H1 (cell line): ENCODE measurements around the gene TAS2R50. TPM values are rescaled to one million over a fixed set of nuclear protein-coding genes. Genes with fewer than 3 reads are reported as not detected.

ENCODE experiments used
- CTCF ChIA-PET: fragments of 300-600 bp; sonication (Branson Sonifier 250); formaldehyde crosslinking; loops from one replicate; lab custom pipeline; 2021; ENCODE audit not compliant: partially characterized antibody; lab: Charles Lee
- POLR2A ChIA-PET: fragments of 300-600 bp; sonication (Branson Sonifier 250); formaldehyde crosslinking; loops from one replicate; lab custom pipeline; 2021; ENCODE audit warnings: inconsistent platforms; ENCODE audit not compliant: partially characterized antibody; lab: Charles Lee
- DNase-seq, 2 experiments: peaks; one replicate each; pipeline versions ENCODE4 v3.0.0 to v3.0.0-alpha.2; 2010 to 2022; ENCODE audit warnings: low spot score in 2 of 2, low read depth in 1 of 2, mixed read lengths in 1 of 2
- FAIRE-seq: peaks from 2 replicates; lab custom pipeline; 2011; peaks lifted over from hg19 to GRCh38; lab: Jason Lieb, UNC
- H2AFZ ChIP-seq: 2 replicates; pipeline ENCODE4 v1.8.1; 2012; ENCODE audit warnings: low read length, inconsistent platforms
- H2AK5ac ChIP-seq: 2 replicates; pipeline ENCODE4 v1.6.1; 2013; ENCODE audit warnings: low read depth, low read length
- H2BK120ac ChIP-seq: replicated peaks from 2 replicates; pipeline ENCODE3; 2013; ENCODE audit warnings: low read depth, low read length, inconsistent platforms
- H2BK12ac ChIP-seq: 2 replicates; pipeline ENCODE4 v1.6.1; 2013; ENCODE audit warnings: low read depth, low read length
- H2BK15ac ChIP-seq: 2 replicates; pipeline ENCODE4 v1.6.1; 2013; ENCODE audit warnings: low read length
- H2BK20ac ChIP-seq: 2 replicates; pipeline ENCODE4 v1.6.1; 2013; ENCODE audit warnings: low read length
- H2BK5ac ChIP-seq: 2 replicates; pipeline ENCODE4 v1.6.1; 2013; ENCODE audit warnings: low read depth, low read length
- H3K14ac ChIP-seq: 2 replicates; pipeline ENCODE4 v1.6.1; 2013; ENCODE audit warnings: inconsistent platforms; ENCODE audit not compliant: insufficient read length
- H3K18ac ChIP-seq: 2 replicates; pipeline ENCODE4 v1.6.1; 2013; ENCODE audit warnings: low read length; ENCODE audit errors: extremely low read depth
- H3K23ac ChIP-seq: 2 replicates; pipeline ENCODE4 v1.6.1; 2013; ENCODE audit warnings: inconsistent platforms; ENCODE audit not compliant: insufficient read length
- H3K23me2 ChIP-seq: 2 replicates; pipeline ENCODE4 v1.6.1; 2013; ENCODE audit warnings: low read depth, low read length
- H3K27ac ChIP-seq: 2 replicates; pipeline ENCODE4 v1.6.1; 2011; ENCODE audit warnings: low read depth, low read length, inconsistent platforms
- H3K27me3 ChIP-seq, 4 experiments: replicated peaks in 1 of 4; 1 replicate in 1 of 4; 2 replicates in 3 of 4; pipeline versions ENCODE4 v1.6.1 to v1.8.1; 2011 to 2013; ENCODE audit warnings: low read length in 3 of 4, mild to moderate bottlenecking in 3 of 4, inconsistent platforms in 2 of 4, mixed read lengths in 2 of 4, moderate library complexity in 1 of 4; ENCODE audit not compliant: control insufficient read depth in 3 of 4, insufficient read depth in 3 of 4; ENCODE audit errors: extremely low read depth in 1 of 4
- H3K36me3 ChIP-seq, 4 experiments: 2 replicates each; pipeline versions ENCODE4 v1.6.1 to v1.8.1; 2011 to 2013; ENCODE audit warnings: mild to moderate bottlenecking in 4 of 4, low read length in 3 of 4, moderate library complexity in 2 of 4, control low read depth in 1 of 4, inconsistent platforms in 1 of 4; ENCODE audit not compliant: insufficient read depth in 4 of 4, control insufficient read depth in 2 of 4
- H3K4ac ChIP-seq: replicated peaks from 2 replicates; pipeline ENCODE3; 2013; ENCODE audit warnings: low read length, low read depth, mixed read lengths, inconsistent platforms; ENCODE audit not compliant: insufficient read length
- H3K4me1 ChIP-seq, 4 experiments: replicated peaks in 1 of 4; 1 replicate in 1 of 4; 2 replicates in 3 of 4; pipeline versions ENCODE4 v1.6.1 to v1.8.1; 2011 to 2013; ENCODE audit warnings: low read length in 3 of 4, inconsistent platforms in 2 of 4, mixed read lengths in 1 of 4; ENCODE audit not compliant: insufficient read depth in 4 of 4, control insufficient read depth in 3 of 4
- H3K4me2 ChIP-seq, 2 experiments: 2 replicates each; pipeline versions ENCODE4 v1.6.1 to v1.8.1; 2011 to 2013; ENCODE audit warnings: low read depth in 2 of 2, low read length in 2 of 2, control low read depth in 1 of 2, inconsistent platforms in 1 of 2, mild to moderate bottlenecking in 1 of 2; ENCODE audit not compliant: insufficient read depth in 1 of 2
- H3K4me3 ChIP-seq, 4 experiments: fragments of 200-600, 300-600 bp in 1 of 4; sonication (generic), shearing (Covaris generic), sonication (Bioruptor Twin) in 1 of 4; 2 replicates each; pipeline versions ENCODE4 v1.5.1 to v1.8.1; 2011 to 2016; ENCODE audit warnings: low read length in 4 of 4, low read depth in 3 of 4, control low read depth in 2 of 4, inconsistent platforms in 2 of 4, mild to moderate bottlenecking in 2 of 4, mixed read lengths in 1 of 4, moderate library complexity in 1 of 4; ENCODE audit not compliant: insufficient read depth in 2 of 4; ENCODE audit errors: extremely low read depth in 1 of 4
- H3K56ac ChIP-seq: replicated peaks from 2 replicates; pipeline ENCODE3; 2013; ENCODE audit warnings: low read depth, mild to moderate bottlenecking, mixed read lengths, low read length, inconsistent platforms; ENCODE audit not compliant: insufficient read length
- H3K79me1 ChIP-seq: 2 replicates; pipeline ENCODE4 v1.6.1; 2013; ENCODE audit warnings: low read depth, low read length, control low read depth
- H3K79me2 ChIP-seq, 2 experiments: 2 replicates each; pipeline versions ENCODE4 v1.6.1 to v1.8.1; 2012 to 2013; ENCODE audit warnings: low read length in 2 of 2, mild to moderate bottlenecking in 2 of 2, inconsistent platforms in 1 of 2; ENCODE audit not compliant: insufficient read depth in 2 of 2, control insufficient read depth in 1 of 2
- H3K9ac ChIP-seq, 4 experiments: replicated peaks in 1 of 4; 1 replicate in 1 of 4; 2 replicates in 3 of 4; pipeline versions ENCODE4 v1.6.1 to v1.8.1; 2011 to 2013; ENCODE audit warnings: low read depth in 3 of 4, low read length in 3 of 4, control low read depth in 2 of 4, mild to moderate bottlenecking in 2 of 4, moderate library complexity in 2 of 4, inconsistent platforms in 1 of 4; ENCODE audit errors: extremely low read depth in 1 of 4
- H3K9me3 ChIP-seq, 2 experiments: 2 replicates each; pipeline versions ENCODE4 v1.6.1 to v1.8.1; 2012 to 2013; ENCODE audit warnings: mild to moderate bottlenecking in 2 of 2, moderate library complexity in 2 of 2, control low read depth in 1 of 2, inconsistent platforms in 1 of 2, low read depth in 1 of 2, low read length in 1 of 2, mixed read lengths in 1 of 2; ENCODE audit not compliant: insufficient read depth in 2 of 2
- H4K20me1 ChIP-seq, 2 experiments: replicated peaks in 1 of 2; 2 replicates each; pipeline versions ENCODE3 to v1.8.1; 2011 to 2013; ENCODE audit warnings: inconsistent platforms in 2 of 2, low read length in 2 of 2, mild to moderate bottlenecking in 1 of 2; ENCODE audit not compliant: insufficient read depth in 2 of 2, control insufficient read depth in 1 of 2
- H4K5ac ChIP-seq: 2 replicates; pipeline ENCODE4 v1.6.1; 2013; ENCODE audit warnings: low read length, low read depth, mixed read lengths, inconsistent platforms; ENCODE audit not compliant: insufficient read length
- H4K8ac ChIP-seq: 2 replicates; pipeline ENCODE4 v1.8.0; 2013; ENCODE audit warnings: mild to moderate bottlenecking, moderate library complexity, low read length, inconsistent platforms; ENCODE audit not compliant: insufficient read depth; ENCODE audit errors: extremely low read depth
- H4K91ac ChIP-seq: replicated peaks from 2 replicates; pipeline ENCODE3; 2013; ENCODE audit warnings: low read length, mixed read lengths, inconsistent platforms; ENCODE audit not compliant: insufficient read length
- BCL11A ChIP-seq, 2 experiments: IDR thresholded peaks; one replicate each; pipeline ENCODE4 v1.6.1; 2011; ENCODE audit warnings: low read depth in 2 of 2, low read length in 2 of 2, mild to moderate bottlenecking in 2 of 2
- BRCA1 ChIP-seq: IDR thresholded peaks from 2 replicates; pipeline ENCODE4 v1.6.1; 2012; ENCODE audit warnings: low read depth, low read length, improper control_type of control experiment
- CREB1 ChIP-seq: IDR thresholded peaks from 2 replicates; pipeline ENCODE4 v1.6.1; 2012; ENCODE audit warnings: inconsistent platforms
- JUN ChIP-seq: IDR thresholded peaks from 2 replicates; pipeline ENCODE4 v1.6.1; 2011; ENCODE audit warnings: low read depth, mild to moderate bottlenecking, improper control_type of control experiment, low read length
- JUND ChIP-seq: IDR thresholded peaks from 2 replicates; pipeline ENCODE4 v1.6.1; 2011; ENCODE audit warnings: mild to moderate bottlenecking, improper control_type of control experiment, low read length
- KDM5A ChIP-seq: fragments of 200-600 bp; IDR thresholded peaks from 2 replicates; pipeline ENCODE4 v1.7.1; 2012; ENCODE audit warnings: mild to moderate bottlenecking, low read length, inconsistent platforms, mixed read lengths
- NRF1 ChIP-seq: IDR thresholded peaks from 2 replicates; pipeline ENCODE4 v1.6.1; 2011; ENCODE audit warnings: mild to moderate bottlenecking, low read depth, low read length, improper control_type of control experiment
- RBBP5 ChIP-seq: IDR thresholded peaks from 2 replicates; pipeline ENCODE4 v1.7.1; 2012; ENCODE audit warnings: low read depth, mild to moderate bottlenecking, inconsistent platforms, low read length, moderate library complexity, borderline replicate concordance
- SIN3A ChIP-seq, 2 experiments: IDR thresholded peaks in 1 of 2; conservative IDR thresholded peaks in 1 of 2; 2 replicates each; pipeline ENCODE4 v1.6.1; 2011 to 2012; ENCODE audit warnings: low read length in 2 of 2, improper control_type of control experiment in 1 of 2, low read depth in 1 of 2, mild to moderate bottlenecking in 1 of 2
- SIX5 ChIP-seq: IDR thresholded peaks from 2 replicates; pipeline ENCODE4 v1.6.1; 2011; ENCODE audit warnings: mild to moderate bottlenecking, low read depth, low read length
- SP4 ChIP-seq: IDR thresholded peaks from 2 replicates; pipeline ENCODE4 v1.6.1; 2012; ENCODE audit warnings: low read length, inconsistent platforms
- SRF ChIP-seq: IDR thresholded peaks from 2 replicates; pipeline ENCODE4 v1.6.1; 2011; ENCODE audit warnings: mild to moderate bottlenecking, low read depth, low read length, moderate library complexity
- SUZ12 ChIP-seq: fragments of 200-600 bp; sonication (generic); IDR thresholded peaks from 2 replicates; pipeline ENCODE4 v1.6.1; 2012; ENCODE audit warnings: mild to moderate bottlenecking, inconsistent platforms, low read length, moderate library complexity, mixed read lengths
- TAF1 ChIP-seq: IDR thresholded peaks from 2 replicates; pipeline ENCODE4 v1.6.1; 2011; ENCODE audit warnings: mild to moderate bottlenecking, low read depth, low read length
- YY1 ChIP-seq: IDR thresholded peaks from 2 replicates; pipeline ENCODE4 v1.6.1; 2011; ENCODE audit warnings: low read depth, mild to moderate bottlenecking, low read length
- WGBS, 2 experiments: shearing (Covaris generic) in 1 of 2; methylation state at CpG; one replicate each; pipeline versions ENCODE4 v1.1.6 to v1.1.7; 2013 to 2015; ENCODE audit warnings: low lambda C conversion rate in 2 of 2, mixed read lengths in 2 of 2, inconsistent platforms in 1 of 2, low coverage in 1 of 2, missing lambda C conversion rate in 1 of 2; ENCODE audit not compliant: insufficient replicate concordance in 2 of 2, insufficient coverage in 1 of 2, insufficient read length in 1 of 2; ENCODE audit errors: extremely low coverage in 1 of 2, missing lambda C conversion rate in 1 of 2; 5-methylcytosine and 5-hydroxymethylcytosine counted together
- polyA plus RNA-seq, 7 experiments: library from polyadenylated mRNA; depleted of rRNA in 3 of 7; stranded (reverse) in 5 of 7; unstranded in 2 of 7; fragments of >200 nt in 5 of 7; fragments of 200-250 nt in 2 of 7; gene quantifications; 1 replicate in 5 of 7; 2 replicates in 1 of 7; 4 replicates in 1 of 7; pipeline versions ENCODE4 v1.2.1 to v1.2.3, GENCODE V29; 2011 to 2013; ENCODE audit warnings: missing spikeins in 2 of 7, mixed read lengths in 2 of 7
- total RNA-seq: library from RNA; stranded (reverse); fragmentation: NEBNext Ultra II Directional; extraction: Animal tissue kit (Norgen Biotek cat#: 25700); gene quantifications from 2 replicates; pipeline ENCODE4 v1.2.1, GENCODE V29; 2021
- TF ChIP-seq, protein P1 (sequence below): IDR thresholded peaks from 2 replicates; pipeline ENCODE4 v1.6.1; 2012; ENCODE audit warnings: inconsistent platforms

The TAS2R50 gene
- total and polyA plus RNA-seq, 2 of the 8 experiments (the other 6 are each of a cell fraction or from before 2014, with no cell fraction given) = 0.11 to 0.50 TPM

DNA sequence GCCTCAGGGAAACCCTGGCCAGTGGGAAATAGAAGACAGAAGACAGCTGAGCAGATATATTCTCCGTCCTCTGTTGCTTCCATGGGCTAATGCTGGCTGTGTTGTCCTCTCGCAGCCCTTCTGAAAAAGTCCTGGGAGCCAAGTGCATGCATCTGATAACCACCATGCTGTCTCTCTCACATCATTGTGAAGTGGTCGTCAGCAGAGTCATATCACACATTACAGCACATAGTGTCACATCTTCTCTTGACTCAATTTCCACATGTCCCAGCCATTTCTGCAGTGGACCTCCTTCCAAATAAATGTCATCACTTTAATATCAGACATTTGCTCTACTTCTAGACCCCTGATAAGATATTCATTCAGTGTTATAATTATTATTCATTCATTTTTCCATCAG lies 7.6 kb upstream of the TAS2R50 start:
- no peaks in the 10 kb centered on the region for H3K23me2 ChIP-seq
- CTCF ChIA-PET = no interaction called here
- no peaks in the 10 kb centered on the region for H3K27me3 ChIP-seq
- H3K14ac ChIP-seq = no peak overlapping the region
- FAIRE-seq = no peak
- H3K9me3 ChIP-seq = no peaks in the 10 kb centered on the region
- POLR2A ChIA-PET = no interaction called here
- H2AFZ ChIP-seq = no peak overlapping the region
- H3K36me3 ChIP-seq = no peaks in the 10 kb centered on the region
- no peaks in the 10 kb centered on the region for H3K4me1 ChIP-seq
- H4K8ac ChIP-seq = no peak overlapping the region
- no peak overlapping the region for H3K18ac ChIP-seq
- no peaks in the 10 kb centered on the region for H3K79me2 ChIP-seq
- no peak overlapping the region for H3K4me2 ChIP-seq
- H2BK12ac ChIP-seq = no peak overlapping the region
- H3K27ac ChIP-seq = no peak overlapping the region
- H2BK5ac ChIP-seq = no peak overlapping the region
- H3K4ac ChIP-seq = no peak overlapping the region
- H3K56ac ChIP-seq = no peak overlapping the region
- H4K5ac ChIP-seq = no peak overlapping the region
- peaks cover 0 to 3% of the 10 kb centered on the region in 2 experiments for H4K20me1 ChIP-seq
- H3K23ac ChIP-seq = no peak overlapping the region
- H4K91ac ChIP-seq = no peak overlapping the region
- 65% methylated on average over 3 of the region's 3 CpGs; no CpG with 5 or more reads in 1 of the 2 experiments for WGBS, 2 experiments
- no peak overlapping the region for H2AK5ac ChIP-seq
- no peak for DNase-seq
- H2BK15ac ChIP-seq = no peak overlapping the region
- no peak overlapping the region for H3K4me3 ChIP-seq
- no peak overlapping the region for H3K9ac ChIP-seq
- H2BK20ac ChIP-seq = no peak overlapping the region
- H2BK120ac ChIP-seq = no peak overlapping the region
- no peaks in the 10 kb centered on the region for H3K79me1 ChIP-seq
- TF ChIP-seq TAF1 (no peak), NRF1 (no peak), JUND (no peak), BCL11A (IDR thresholded peaks at IDR 0.05; ENCODE audit: low read depth in 2 of 2, low read length in 2 of 2) (no peak), BRCA1 (no peak), YY1 (no peak), SUZ12 (no peak), SIX5 (no peak), KDM5A (no peak), SP4 (no peak), JUN (no peak), SIN3A (conservative IDR thresholded peaks at IDR 0.05 in 1 of 2, IDR thresholded peaks at IDR 0.05 in 1 of 2; ENCODE audit: low read depth in 1 of 2, low read length in 2 of 2) (no peak), SRF (no peak), CREB1 (no peak), RBBP5 (no peak)
- TF ChIP-seq, protein P1, sequence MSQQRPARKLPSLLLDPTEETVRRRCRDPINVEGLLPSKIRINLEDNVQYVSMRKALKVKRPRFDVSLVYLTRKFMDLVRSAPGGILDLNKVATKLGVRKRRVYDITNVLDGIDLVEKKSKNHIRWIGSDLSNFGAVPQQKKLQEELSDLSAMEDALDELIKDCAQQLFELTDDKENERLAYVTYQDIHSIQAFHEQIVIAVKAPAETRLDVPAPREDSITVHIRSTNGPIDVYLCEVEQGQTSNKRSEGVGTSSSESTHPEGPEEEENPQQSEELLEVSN = no peak
